Neural progenitor cell (in vitro differentiated cells): ENCODE data around the gene SRSF10. TPM values are rescaled to one million over a fixed set of nuclear protein-coding genes. Genes with fewer than 3 reads are reported as not detected.
A peak's percentile ranks its signal among the peaks of the same experiment; 100 is the strongest.

ENCODE experiments used
- DNase-seq: peaks from one replicate; pipeline ENCODE4 v3.0.0-alpha.2; 2016; ENCODE audit warnings: low spot score
- H2AFZ ChIP-seq: fragments of 200-600 bp; sonication (generic); replicated peaks from 2 replicates; pipeline ENCODE4 v1.6.1; 2016; ENCODE audit warnings: antibody characterized with exemption
- H3F3A ChIP-seq: fragments of 200-600 bp; sonication (generic); 2 replicates; pipeline ENCODE4 v1.6.1; 2016; ENCODE audit warnings: antibody characterized with exemption, low read depth
- H3K27ac ChIP-seq: fragments of 200-600 bp; sonication (generic); 2 replicates; pipeline ENCODE4 v1.5.1; 2016; ENCODE audit warnings: mild to moderate bottlenecking
- H3K27me3 ChIP-seq: fragments of 200-600 bp; sonication (generic); 2 replicates; pipeline ENCODE4 v1.6.1; 2016; ENCODE audit warnings: mild to moderate bottlenecking, moderate library complexity
- H3K36me3 ChIP-seq: fragments of 200-600 bp; sonication (generic); 2 replicates; pipeline ENCODE4 v1.5.1; 2016
- H3K4me1 ChIP-seq: fragments of 200-600 bp; sonication (generic); 2 replicates; pipeline ENCODE4 v1.6.1; 2016; ENCODE audit warnings: mixed run types
- H3K4me2 ChIP-seq: fragments of 200-600 bp; sonication (generic); 2 replicates; pipeline ENCODE4 v1.6.1; 2016
- H3K4me3 ChIP-seq: fragments of 200-600 bp; sonication (generic); 2 replicates; pipeline ENCODE4 v1.5.1; 2016
- H3K79me2 ChIP-seq: fragments of 200-600 bp; sonication (generic); 2 replicates; pipeline ENCODE4 v1.6.1; 2016; ENCODE audit warnings: low read depth
- H3K9ac ChIP-seq: fragments of 200-600 bp; sonication (generic); 2 replicates; pipeline ENCODE4 v1.6.1; 2016
- H3K9me3 ChIP-seq: fragments of 200-600 bp; sonication (generic); 2 replicates; pipeline ENCODE4 v1.5.1; 2016; ENCODE audit warnings: low read depth
- H4K20me1 ChIP-seq: fragments of 200-600 bp; sonication (generic); 2 replicates; pipeline ENCODE4 v1.6.1; 2016; ENCODE audit warnings: low read depth
- H3K27ac Mint-ChIP-seq: 3 replicates; pipeline ENCODE4 v1.8.0; 2021; ENCODE audit warnings: mixed read lengths
- H3K27me3 Mint-ChIP-seq: 2 replicates; pipeline ENCODE4 v1.8.0; 2022; ENCODE audit warnings: low read depth, mild to moderate bottlenecking, inconsistent platforms, moderate library complexity, mixed read lengths; ENCODE audit not compliant: insufficient read depth
- H3K36me3 Mint-ChIP-seq: 3 replicates; pipeline ENCODE4 v1.8.0; 2021; ENCODE audit warnings: mixed read lengths
- H3K4me1 Mint-ChIP-seq: 3 replicates; pipeline ENCODE4 v1.8.0; 2021; ENCODE audit warnings: mixed read lengths
- H3K4me3 Mint-ChIP-seq: 3 replicates; pipeline ENCODE4 v1.8.0; 2021; ENCODE audit warnings: mild to moderate bottlenecking, moderate library complexity, mixed read lengths
- H3K9me3 Mint-ChIP-seq: 3 replicates; pipeline ENCODE4 v1.8.0; 2020; ENCODE audit warnings: mixed read lengths
- CTCF ChIP-seq: fragments of 200-600 bp; sonication (generic); IDR thresholded peaks from 2 replicates; pipeline ENCODE4 v1.5.1; 2017; ENCODE audit warnings: antibody characterized with exemption, mild to moderate bottlenecking
- EZH2 ChIP-seq: fragments of 200-600 bp; sonication (generic); IDR thresholded peaks from 2 replicates; pipeline ENCODE4 v1.6.1; 2017; ENCODE audit warnings: antibody characterized with exemption, mild to moderate bottlenecking, moderate library complexity
- EZH2phosphoT487 ChIP-seq: fragments of 200-600 bp; sonication (generic); IDR thresholded peaks from 2 replicates; pipeline ENCODE4 v1.6.1; 2017; ENCODE audit warnings: antibody characterized with exemption
- total RNA-seq: library from RNA; depleted of rRNA; stranded (reverse); fragments of >200 nt; gene quantifications from 2 replicates; pipeline ENCODE4 v1.2.3, GENCODE V29; 2015; ENCODE audit warnings: low replicate concordance

The SRSF10 gene
- total RNA-seq, 1 donor from 2014 or later, result 219 TPM

- Histone ChIP-seq H3K9ac (no peak overlapping the region), H3F3A (peaks cover under 1% of the 10 kb centered on the region), H3K27ac (no peak overlapping the region), H3K79me2 (no peaks in the 10 kb centered on the region), H3K27me3 (no peaks in the 10 kb centered on the region), H2AFZ (no peak overlapping the region), H3K4me1 (no peaks in the 10 kb centered on the region), H3K36me3 (no peaks in the 10 kb centered on the region), H3K4me3 (no peak overlapping the region), H4K20me1 (no peaks in the 10 kb centered on the region), H3K4me2 (no peak overlapping the region), H3K9me3 (no peaks in the 10 kb centered on the region)
- H3K27me3 Mint-ChIP-seq, result peaks cover 12% of the 10 kb centered on the region
- no peaks in the 10 kb centered on the region for H3K36me3 Mint-ChIP-seq
- no peak overlapping the region for H3K4me3 Mint-ChIP-seq
- H3K9me3 Mint-ChIP-seq, result no peaks in the 10 kb centered on the region
- TF ChIP-seq EZH2 (no peak), CTCF (no peak)
- DNase-seq, result no peak
- no peak overlapping the region for H3K27ac Mint-ChIP-seq
- peaks cover 20% of the 10 kb centered on the region for H3K4me1 Mint-ChIP-seq
These were observed 27.1 kb downstream of the SRSF10 start for GRCh38 chr1:23953020-23953419.

- H3K36me3 ChIP-seq, result no peaks in the 10 kb centered on the region
- Mint-ChIP-seq H3K27me3 (peaks cover 5% of the 10 kb centered on the region), H3K4me1 (peaks cover 4% of the 10 kb centered on the region), H3K36me3 (no peaks in the 10 kb centered on the region), H3K9me3 (peaks cover 20% of the 10 kb centered on the region), H3K4me3 (no peak overlapping the region), H3K27ac (no peak overlapping the region)
- no peak overlapping the region for H3K27ac ChIP-seq
- H3K4me1 ChIP-seq, result no peaks in the 10 kb centered on the region
- no peak for DNase-seq
- no peak for TF ChIP-seq CTCF
- TF ChIP-seq EZH2, result no peak
- no peak for TF ChIP-seq EZH2phosphoT487
- H3K4me2 ChIP-seq, result no peak overlapping the region
- no peak overlapping the region for H2AFZ ChIP-seq
- H3F3A ChIP-seq, result no peaks in the 10 kb centered on the region
- H4K20me1 ChIP-seq, result no peaks in the 10 kb centered on the region
- H3K9me3 ChIP-seq, result no peaks in the 10 kb centered on the region
- H3K27me3 ChIP-seq, result no peaks in the 10 kb centered on the region
- no peak overlapping the region for H3K9ac ChIP-seq
- no peak overlapping the region for H3K4me3 ChIP-seq
- no peaks in the 10 kb centered on the region for H3K79me2 ChIP-seq
These were observed 32.8 kb downstream of the SRSF10 start for GRCh38 chr1:23947366-23947765.

- Histone ChIP-seq H3K4me2 (no peak overlapping the region), H3K27me3 (no peaks in the 10 kb centered on the region), H3K9me3 (no peaks in the 10 kb centered on the region), H2AFZ (no peak overlapping the region), H4K20me1 (no peaks in the 10 kb centered on the region), H3K4me3 (no peak overlapping the region), H3F3A (peaks cover 4% of the 10 kb centered on the region), H3K79me2 (no peaks in the 10 kb centered on the region), H3K36me3 (no peaks in the 10 kb centered on the region), H3K27ac (no peak overlapping the region), H3K9ac (no peak overlapping the region), H3K4me1 (no peaks in the 10 kb centered on the region)
- Mint-ChIP-seq H3K27ac (no peak overlapping the region), H3K4me1 (peaks cover 11% of the 10 kb centered on the region), H3K9me3 (peaks cover 3% of the 10 kb centered on the region), H3K36me3 (no peaks in the 10 kb centered on the region), H3K4me3 (no peak overlapping the region), H3K27me3 (peaks cover 2% of the 10 kb centered on the region)
- DNase-seq, result peak; percentile 65
- no peak for TF ChIP-seq EZH2
- no peak for TF ChIP-seq EZH2phosphoT487
- no peak for TF ChIP-seq CTCF
These were observed 43.5 kb downstream of the SRSF10 start for GRCh38 chr1:23936481-23937176.
